ENCODE results near the gene KNSTRN.

DNA sequence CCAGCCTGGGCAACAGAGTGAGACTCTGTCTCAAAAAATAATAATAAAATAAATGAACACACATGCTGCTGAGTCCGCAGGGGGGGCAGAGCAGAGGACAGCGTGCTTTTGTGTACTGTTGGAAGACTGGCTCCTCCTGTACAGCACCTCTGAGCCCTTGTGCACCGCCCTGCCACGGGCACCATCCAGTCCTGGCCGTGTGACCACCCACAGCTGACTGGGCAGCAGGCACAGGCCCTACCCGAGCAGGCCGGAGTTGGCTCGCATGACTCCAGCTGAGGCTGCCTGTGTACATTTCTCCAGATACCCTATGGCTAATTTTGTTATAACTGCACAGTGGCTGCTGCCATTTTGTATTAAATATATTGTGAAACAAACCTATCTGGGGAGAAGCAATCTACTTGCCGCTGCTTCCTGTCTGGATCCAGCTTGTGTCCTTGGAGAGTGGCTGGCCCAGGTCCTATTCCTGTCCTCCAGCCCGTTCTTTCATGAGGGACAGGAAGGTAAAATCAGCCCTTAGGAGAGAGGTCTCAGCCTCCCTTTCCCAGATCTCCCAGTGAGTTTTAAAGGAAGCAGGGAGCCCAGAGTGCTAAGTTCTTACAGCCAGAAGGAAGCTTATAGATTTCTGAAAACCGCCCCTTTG is 37.7 kb downstream of the KNSTRN start:
- TF ChIP-seq ZNF24 (IDR thresholded peaks at IDR 0.05) (no peak), ARHGAP35 (CRISPR knock-in tag; IDR thresholded peaks at IDR 0.05; ENCODE audit: borderline replicate concordance) (no peak), PRMT3 (CRISPR knock-in tag; IDR thresholded peaks at IDR 0.05; ENCODE audit: borderline replicate concordance, low read depth) (no peak), TCF12 (IDR thresholded peaks at IDR 0.05) (no peak), TCF12 (CRISPR knock-in tag; IDR thresholded peaks at IDR 0.05) (no peak), RFX5 (IDR thresholded peaks at IDR 0.05; ENCODE audit: low read depth, low read length) (no peak), ZFP82 (CRISPR knock-in tag; IDR thresholded peaks at IDR 0.05; ENCODE audit: borderline replicate concordance) (no peak), SOX6 (IDR thresholded peaks at IDR 0.05) (no peak), SOX6 (CRISPR knock-in tag; IDR thresholded peaks at IDR 0.05) (no peak), KAT8 (CRISPR knock-in tag; IDR thresholded peaks at IDR 0.05) (no peak)
- TF ChIP-seq, protein P1, sequence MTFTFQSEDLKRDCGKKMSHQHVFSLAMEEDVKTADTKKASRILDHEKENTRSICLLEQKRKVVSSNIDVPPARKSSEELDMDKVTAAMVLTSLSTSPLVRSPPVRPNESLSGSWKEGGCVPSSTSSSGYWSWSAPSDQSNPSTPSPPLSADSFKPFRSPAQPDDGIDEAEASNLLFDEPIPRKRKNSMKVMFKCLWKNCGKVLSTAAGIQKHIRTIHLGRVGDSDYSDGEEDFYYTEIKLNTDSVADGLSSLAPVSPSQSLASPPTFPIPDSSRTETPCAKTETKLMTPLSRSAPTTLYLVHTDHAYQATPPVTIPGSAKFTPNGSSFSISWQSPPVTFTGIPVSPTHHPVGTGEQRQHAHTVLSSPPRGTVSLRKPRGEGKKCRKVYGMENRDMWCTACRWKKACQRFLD (CRISPR knock-in tag; IDR thresholded peaks at IDR 0.05; ENCODE audit: borderline replicate concordance) = no peak
